Measurements from ENCODE around the gene SMARCD1. TPM values are rescaled to one million over a fixed set of nuclear protein-coding genes. Genes with fewer than 3 reads are reported as not detected.

The SMARCD1 gene
- total and polyA plus RNA-seq, 9 of the 15 experiments (the other 6 are each of a cell fraction or from before 2014, with no cell fraction given): 0.86 to 91.7 (median 48.0) TPM

DNA sequence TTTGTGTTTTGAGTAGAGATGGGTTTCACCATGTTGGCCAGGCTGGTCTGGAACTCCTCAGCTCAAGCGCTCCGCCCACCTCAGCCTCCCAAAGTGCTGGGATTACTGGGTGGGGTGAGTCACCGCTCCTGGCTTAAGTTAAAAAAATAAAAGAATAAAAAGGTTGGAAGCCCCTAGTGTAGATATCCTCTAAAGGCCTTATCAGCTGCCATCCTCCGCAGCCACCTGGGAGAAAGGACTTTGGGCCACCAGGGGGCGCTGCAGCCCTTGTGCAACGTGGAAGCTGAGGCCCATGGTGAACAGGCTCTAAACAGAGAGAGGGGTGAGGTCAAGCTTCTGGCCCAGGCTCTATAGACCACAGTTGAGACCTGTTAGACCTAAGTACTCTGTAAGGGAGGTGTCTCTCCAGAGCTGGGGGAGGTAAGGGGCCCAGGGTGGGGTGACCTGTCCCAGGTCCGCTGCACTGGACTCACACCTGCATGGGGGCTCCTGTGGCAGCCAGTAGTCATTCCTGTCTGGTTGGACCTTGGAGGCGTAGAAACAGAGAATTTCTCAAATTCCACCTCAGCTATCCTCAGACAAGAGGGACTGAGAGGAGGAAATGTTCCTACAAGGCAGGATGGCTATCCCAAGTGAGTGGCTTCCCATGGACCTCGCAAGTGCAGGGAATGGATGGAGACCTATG is 45.8 kb upstream of the SMARCD1 start (continued):
- peak; percentile 50 for TF ChIP-seq TEAD4 (IDR thresholded peaks at IDR 0.05; ENCODE audit: low read length)
- no peak for TF ChIP-seq TEAD4 (CRISPR knock-in tag; IDR thresholded peaks at IDR 0.05; ENCODE audit: borderline replicate concordance)
- TF ChIP-seq EWSR1 (IDR thresholded peaks at IDR 0.05; ENCODE audit: borderline replicate concordance, low read depth, partially characterized antibody): no peak
- TF ChIP-seq SPI1 (IDR thresholded peaks at IDR 0.05; ENCODE audit: borderline replicate concordance, low read depth, low read length): no peak
- peak; percentile 73 for TF ChIP-seq FOSL1 (tag; conservative IDR thresholded peaks at IDR 0.05)
- peak; percentile 72; the same call in 1 of the 2 replicates for TF ChIP-seq XRCC5 (IDR thresholded peaks at IDR 0.05; ENCODE audit: low read depth, low read length)
- TF ChIP-seq, protein P1, sequence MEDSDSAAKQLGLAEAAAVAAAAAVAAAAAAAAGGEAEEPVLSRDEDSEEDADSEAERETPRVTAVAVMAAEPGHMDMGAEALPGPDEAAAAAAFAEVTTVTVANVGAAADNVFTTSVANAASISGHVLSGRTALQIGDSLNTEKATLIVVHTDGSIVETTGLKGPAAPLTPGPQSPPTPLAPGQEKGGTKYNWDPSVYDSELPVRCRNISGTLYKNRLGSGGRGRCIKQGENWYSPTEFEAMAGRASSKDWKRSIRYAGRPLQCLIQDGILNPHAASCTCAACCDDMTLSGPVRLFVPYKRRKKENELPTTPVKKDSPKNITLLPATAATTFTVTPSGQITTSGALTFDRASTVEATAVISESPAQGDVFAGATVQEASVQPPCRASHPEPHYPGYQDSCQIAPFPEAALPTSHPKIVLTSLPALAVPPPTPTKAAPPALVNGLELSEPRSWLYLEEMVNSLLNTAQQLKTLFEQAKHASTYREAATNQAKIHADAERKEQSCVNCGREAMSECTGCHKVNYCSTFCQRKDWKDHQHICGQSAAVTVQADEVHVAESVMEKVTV (CRISPR knock-in tag; IDR thresholded peaks at IDR 0.05): peak; percentile 94
- 0 out of 2 replicates have a peak, but pooled peaks have one; percentile 28 for TF ChIP-seq PHF21A (IDR thresholded peaks at IDR 0.05; ENCODE audit: borderline replicate concordance, low read depth)
- TF ChIP-seq DPF2 (IDR thresholded peaks at IDR 0.05): peak; percentile 59
- TF ChIP-seq, protein P2, sequence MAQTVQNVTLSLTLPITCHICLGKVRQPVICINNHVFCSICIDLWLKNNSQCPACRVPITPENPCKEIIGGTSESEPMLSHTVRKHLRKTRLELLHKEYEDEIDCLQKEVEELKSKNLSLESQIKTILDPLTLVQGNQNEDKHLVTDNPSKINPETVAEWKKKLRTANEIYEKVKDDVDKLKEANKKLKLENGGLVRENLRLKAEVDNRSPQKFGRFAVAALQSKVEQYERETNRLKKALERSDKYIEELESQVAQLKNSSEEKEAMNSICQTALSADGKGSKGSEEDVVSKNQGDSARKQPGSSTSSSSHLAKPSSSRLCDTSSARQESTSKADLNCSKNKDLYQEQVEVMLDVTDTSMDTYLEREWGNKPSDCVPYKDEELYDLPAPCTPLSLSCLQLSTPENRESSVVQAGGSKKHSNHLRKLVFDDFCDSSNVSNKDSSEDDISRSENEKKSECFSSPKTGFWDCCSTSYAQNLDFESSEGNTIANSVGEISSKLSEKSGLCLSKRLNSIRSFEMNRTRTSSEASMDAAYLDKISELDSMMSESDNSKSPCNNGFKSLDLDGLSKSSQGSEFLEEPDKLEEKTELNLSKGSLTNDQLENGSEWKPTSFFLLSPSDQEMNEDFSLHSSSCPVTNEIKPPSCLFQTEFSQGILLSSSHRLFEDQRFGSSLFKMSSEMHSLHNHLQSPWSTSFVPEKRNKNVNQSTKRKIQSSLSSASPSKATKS (CRISPR knock-in tag; IDR thresholded peaks at IDR 0.05): no peak
- TF ChIP-seq, protein P3, sequence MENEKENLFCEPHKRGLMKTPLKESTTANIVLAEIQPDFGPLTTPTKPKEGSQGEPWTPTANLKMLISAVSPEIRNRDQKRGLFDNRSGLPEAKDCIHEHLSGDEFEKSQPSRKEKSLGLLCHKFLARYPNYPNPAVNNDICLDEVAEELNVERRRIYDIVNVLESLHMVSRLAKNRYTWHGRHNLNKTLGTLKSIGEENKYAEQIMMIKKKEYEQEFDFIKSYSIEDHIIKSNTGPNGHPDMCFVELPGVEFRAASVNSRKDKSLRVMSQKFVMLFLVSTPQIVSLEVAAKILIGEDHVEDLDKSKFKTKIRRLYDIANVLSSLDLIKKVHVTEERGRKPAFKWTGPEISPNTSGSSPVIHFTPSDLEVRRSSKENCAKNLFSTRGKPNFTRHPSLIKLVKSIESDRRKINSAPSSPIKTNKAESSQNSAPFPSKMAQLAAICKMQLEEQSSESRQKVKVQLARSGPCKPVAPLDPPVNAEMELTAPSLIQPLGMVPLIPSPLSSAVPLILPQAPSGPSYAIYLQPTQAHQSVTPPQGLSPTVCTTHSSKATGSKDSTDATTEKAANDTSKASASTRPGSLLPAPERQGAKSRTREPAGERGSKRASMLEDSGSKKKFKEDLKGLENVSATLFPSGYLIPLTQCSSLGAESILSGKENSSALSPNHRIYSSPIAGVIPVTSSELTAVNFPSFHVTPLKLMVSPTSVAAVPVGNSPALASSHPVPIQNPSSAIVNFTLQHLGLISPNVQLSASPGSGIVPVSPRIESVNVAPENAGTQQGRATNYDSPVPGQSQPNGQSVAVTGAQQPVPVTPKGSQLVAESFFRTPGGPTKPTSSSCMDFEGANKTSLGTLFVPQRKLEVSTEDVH (IDR thresholded peaks at IDR 0.05; ENCODE audit: low read depth, partially characterized antibody): peak; percentile 27
- TF ChIP-seq MAFF (IDR thresholded peaks at IDR 0.05; ENCODE audit: low read length): no peak
- peak; percentile 34; the same call in 1 of the 2 replicates for TF ChIP-seq SMARCA4 (IDR thresholded peaks at IDR 0.05)
- TF ChIP-seq, protein P4, sequence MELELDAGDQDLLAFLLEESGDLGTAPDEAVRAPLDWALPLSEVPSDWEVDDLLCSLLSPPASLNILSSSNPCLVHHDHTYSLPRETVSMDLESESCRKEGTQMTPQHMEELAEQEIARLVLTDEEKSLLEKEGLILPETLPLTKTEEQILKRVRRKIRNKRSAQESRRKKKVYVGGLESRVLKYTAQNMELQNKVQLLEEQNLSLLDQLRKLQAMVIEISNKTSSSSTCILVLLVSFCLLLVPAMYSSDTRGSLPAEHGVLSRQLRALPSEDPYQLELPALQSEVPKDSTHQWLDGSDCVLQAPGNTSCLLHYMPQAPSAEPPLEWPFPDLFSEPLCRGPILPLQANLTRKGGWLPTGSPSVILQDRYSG (tag; conservative IDR thresholded peaks at IDR 0.05; ENCODE audit: low read depth): 0 out of 2 replicates have a peak, but pooled peaks have one; percentile 48
- no peak for TF ChIP-seq KLF13 (tag; IDR thresholded peaks at IDR 0.05; ENCODE audit: borderline replicate concordance, low read depth)
- peak; percentile 74 for TF ChIP-seq MYC (IDR thresholded peaks at IDR 0.05; ENCODE audit: low read depth, low read length)
- TF ChIP-seq MYC (CRISPR knock-in tag; IDR thresholded peaks at IDR 0.05; ENCODE audit: borderline replicate concordance, low read depth): no peak
- peak; percentile 30; the same call in 1 of the 2 replicates for TF ChIP-seq CEBPB (tag; IDR thresholded peaks at IDR 0.05)
- 0 out of 2 replicates have a peak, but pooled peaks have one; percentile 26 for TF ChIP-seq ZKSCAN1 (IDR thresholded peaks at IDR 0.05; ENCODE audit: low read depth, low read length)
- TF ChIP-seq ZNF197 (CRISPR knock-in tag; IDR thresholded peaks at IDR 0.05; ENCODE audit: low read depth): 0 out of 2 replicates have a peak, but pooled peaks have one; percentile 38

All from K562 (cell line).